Ishikawa (cell line): Measurements from ENCODE around the gene PEX6.

Experiments used
- CEBPB ChIP-seq: IDR thresholded peaks from 2 replicates; pipeline ENCODE4 v1.6.1; 2012
- CREB1 ChIP-seq: IDR thresholded peaks from 2 replicates; pipeline ENCODE4 v1.6.1; 2012; ENCODE audit warnings: low read depth
- EGR1 ChIP-seq: IDR thresholded peaks from 2 replicates; pipeline ENCODE4 v1.6.1; 2012
- EP300 ChIP-seq: IDR thresholded peaks from 2 replicates; pipeline ENCODE4 v1.6.1; 2012; ENCODE audit warnings: borderline replicate concordance
- FOXM1 ChIP-seq: IDR thresholded peaks from 2 replicates; pipeline ENCODE4 v1.6.1; 2012; ENCODE audit warnings: low read depth, borderline replicate concordance
- MAX ChIP-seq: IDR thresholded peaks from 2 replicates; pipeline ENCODE4 v1.6.1; 2012
- NFIC ChIP-seq: IDR thresholded peaks from 2 replicates; pipeline ENCODE4 v1.6.1; 2012
- RAD21 ChIP-seq: IDR thresholded peaks from 2 replicates; pipeline ENCODE4 v1.6.1; 2012; ENCODE audit warnings: low read depth
- REST ChIP-seq: IDR thresholded peaks from 2 replicates; pipeline ENCODE4 v1.6.1; 2012; ENCODE audit warnings: low read depth, mild to moderate bottlenecking
- TAF1 ChIP-seq: IDR thresholded peaks from 2 replicates; pipeline ENCODE4 v1.6.1; 2012; ENCODE audit warnings: low read depth, mild to moderate bottlenecking
- TCF12 ChIP-seq: IDR thresholded peaks from 2 replicates; pipeline ENCODE4 v1.6.1; 2012; ENCODE audit warnings: low read depth
- TEAD4 ChIP-seq: IDR thresholded peaks from 2 replicates; pipeline ENCODE4 v1.6.1; 2012
- USF1 ChIP-seq: IDR thresholded peaks from 2 replicates; pipeline ENCODE4 v1.6.1; 2012
- YY1 ChIP-seq: IDR thresholded peaks from 2 replicates; pipeline ENCODE4 v1.6.1; 2012; ENCODE audit warnings: low read depth
- ZBTB7A ChIP-seq: IDR thresholded peaks from 2 replicates; pipeline ENCODE4 v1.6.1; 2012; ENCODE audit warnings: low read depth

PEX6 gene

GRCh38 chr6:42978839-42979522 is at the start of gene PEX6:
Gene PEX6, minus strand, starts transcription at chr6:42979181. Its CDS starts 31 bp downstream, at chr6:42979150.
- TF ChIP-seq FOXM1 (no peak), CEBPB (no peak), EGR1 (no peak), TCF12 (0 out of 2 replicates have a peak, but pooled peaks have one; percentile 17), USF1 (no peak), CREB1 (no peak), TAF1 (peak; percentile 88), NFIC (no peak), REST (no peak), RAD21 (no peak), MAX (peak; percentile 71), TEAD4 (0 out of 2 replicates have a peak, but pooled peaks have one; percentile 40), EP300 (no peak), ZBTB7A (peak; percentile 94), YY1 (peak; percentile 71)

GRCh38 chr6:43026365-43026764 is 47.4 kb upstream of the PEX6 start:
- TF ChIP-seq YY1 (no peak), MAX (no peak), RAD21 (no peak), FOXM1 (no peak), ZBTB7A (no peak), TAF1 (no peak)

GRCh38 chr6:43024436-43024835 is 45.5 kb upstream of the PEX6 start:
- TF ChIP-seq EGR1 = no peak
- no peak for TF ChIP-seq TEAD4
- TF ChIP-seq TCF12 = no peak
- TF ChIP-seq EP300 = no peak
- no peak for TF ChIP-seq TAF1
- TF ChIP-seq CREB1 = no peak
- no peak for TF ChIP-seq RAD21
- no peak for TF ChIP-seq NFIC
- TF ChIP-seq YY1 = no peak

GRCh38 chr6:43021270-43022047 is 42.5 kb upstream of the PEX6 start, which contains the start of gene RRP36:
Gene RRP36, plus strand, starts transcription at chr6:43021623. Its CDS starts 32 bp downstream, at chr6:43021655.
- TF ChIP-seq TCF12 = no peak; the same call in 1 of the 2 replicates
- no peak for TF ChIP-seq REST
- TF ChIP-seq EGR1 = no peak
- peak; percentile 90 for TF ChIP-seq YY1
- 0 out of 2 replicates have a peak, but pooled peaks have one; percentile 30 for TF ChIP-seq CREB1
- peak; percentile 85 for TF ChIP-seq TAF1
- TF ChIP-seq NFIC = no peak
- TF ChIP-seq CEBPB = peak; percentile 5; the same call in 1 of the 2 replicates
- TF ChIP-seq MAX = peak; percentile 81

- TF ChIP-seq ZBTB7A (peak; percentile 21; the same call in 1 of the 2 replicates), EP300 (no peak)
Observed at GRCh38 chr6:43020847-43021246, 41.9 kb upstream of the PEX6 start.

GRCh38 chr6:43020052-43020705 is 41.2 kb upstream of the PEX6 start:
- TF ChIP-seq MAX = no peak
- no peak for TF ChIP-seq USF1
- TF ChIP-seq RAD21 = no peak
- no peak for TF ChIP-seq TCF12
- no peak for TF ChIP-seq CEBPB
- TF ChIP-seq REST = no peak
- TF ChIP-seq FOXM1 = no peak
- no peak for TF ChIP-seq EP300
- TF ChIP-seq ZBTB7A = no peak; the same call in 1 of the 2 replicates
- TF ChIP-seq YY1 = no peak
